ENCODE results near the gene DNAJC5.
A peak's percentile ranks its signal among the peaks of the same experiment; 100 is the strongest.
"Not testable (repeated sequence)": the region's sequence is repeated elsewhere in the genome, so short reads cannot be mapped to it uniquely, and the experiment has no call there.

Gene DNAJC5

DNA sequence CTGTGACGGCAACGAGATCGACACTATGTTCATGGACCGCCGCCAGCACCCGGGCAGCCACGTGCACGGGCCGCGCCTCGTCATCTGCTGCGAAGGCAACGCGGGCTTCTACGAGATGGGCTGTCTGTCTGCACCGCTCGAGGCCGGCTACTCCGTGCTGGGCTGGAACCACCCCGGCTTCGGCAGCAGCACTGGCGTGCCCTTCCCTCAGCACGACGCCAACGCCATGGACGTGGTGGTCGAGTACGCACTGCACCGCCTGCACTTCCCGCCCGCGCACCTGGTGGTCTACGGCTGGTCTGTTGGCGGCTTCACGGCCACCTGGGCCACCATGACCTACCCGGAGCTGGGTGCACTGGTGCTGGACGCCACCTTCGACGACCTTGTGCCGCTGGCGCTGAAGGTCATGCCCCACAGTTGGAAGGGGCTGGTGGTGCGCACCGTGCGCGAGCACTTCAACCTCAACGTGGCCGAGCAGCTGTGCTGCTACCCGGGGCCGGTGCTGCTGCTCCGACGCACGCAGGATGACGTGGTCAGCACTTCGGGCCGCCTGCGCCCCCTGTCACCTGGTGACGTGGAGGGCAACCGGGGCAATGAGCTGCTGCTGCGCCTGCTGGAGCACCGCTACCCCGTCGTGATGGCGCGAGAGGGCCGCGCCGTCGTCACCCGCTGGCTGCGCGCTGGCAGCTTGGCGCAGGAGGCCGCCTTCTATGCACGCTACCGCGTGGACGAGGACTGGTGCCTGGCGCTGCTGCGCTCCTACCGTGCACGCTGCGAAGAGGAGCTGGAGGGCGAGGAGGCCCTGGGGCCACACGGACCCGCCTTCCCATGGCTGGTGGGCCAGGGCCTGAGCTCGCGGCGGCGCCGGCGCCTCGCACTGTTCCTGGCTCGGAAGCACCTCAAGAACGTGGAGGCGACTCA lies 32.7 kb upstream of the DNAJC5 start:
- no peak for DNase-seq

DNA sequence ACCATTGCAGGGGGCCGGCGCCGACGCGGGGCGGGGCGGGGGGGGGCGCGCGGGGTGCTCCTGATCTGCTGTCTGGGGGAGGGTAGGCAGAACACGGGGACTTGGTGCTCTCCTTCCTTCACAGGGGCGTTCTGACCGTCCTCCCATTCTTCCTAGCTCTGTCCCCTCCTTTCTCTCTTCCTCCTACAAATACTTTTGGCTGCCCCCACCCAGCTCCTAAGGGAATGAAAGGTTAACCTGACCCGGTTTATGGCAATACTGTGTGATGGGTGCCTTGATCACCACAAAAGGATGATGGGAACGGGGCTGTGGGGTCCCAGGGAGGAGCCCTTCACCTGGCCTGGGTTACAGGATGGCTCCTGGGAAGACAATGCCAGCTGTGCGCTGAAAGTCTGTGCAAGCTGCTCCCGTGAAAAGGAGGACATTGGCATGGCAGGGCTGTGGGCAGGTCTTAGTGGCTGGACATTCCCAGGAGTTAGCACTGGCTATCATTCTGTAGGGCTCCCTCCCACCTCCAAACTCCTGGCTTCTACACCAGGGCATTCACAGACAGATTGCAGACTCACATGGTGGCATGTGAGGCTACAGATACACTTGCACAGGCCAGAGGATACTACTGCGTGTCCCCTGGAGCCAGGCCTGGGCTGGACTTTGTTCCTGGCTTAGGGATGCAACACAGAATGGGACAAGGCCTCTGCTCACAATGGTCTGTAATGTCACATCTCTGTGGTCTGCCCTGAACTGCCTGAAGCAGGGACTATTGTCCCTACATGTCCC lies 31.7 kb upstream of the DNAJC5 start:
- DNase-seq, result no peak

DNA sequence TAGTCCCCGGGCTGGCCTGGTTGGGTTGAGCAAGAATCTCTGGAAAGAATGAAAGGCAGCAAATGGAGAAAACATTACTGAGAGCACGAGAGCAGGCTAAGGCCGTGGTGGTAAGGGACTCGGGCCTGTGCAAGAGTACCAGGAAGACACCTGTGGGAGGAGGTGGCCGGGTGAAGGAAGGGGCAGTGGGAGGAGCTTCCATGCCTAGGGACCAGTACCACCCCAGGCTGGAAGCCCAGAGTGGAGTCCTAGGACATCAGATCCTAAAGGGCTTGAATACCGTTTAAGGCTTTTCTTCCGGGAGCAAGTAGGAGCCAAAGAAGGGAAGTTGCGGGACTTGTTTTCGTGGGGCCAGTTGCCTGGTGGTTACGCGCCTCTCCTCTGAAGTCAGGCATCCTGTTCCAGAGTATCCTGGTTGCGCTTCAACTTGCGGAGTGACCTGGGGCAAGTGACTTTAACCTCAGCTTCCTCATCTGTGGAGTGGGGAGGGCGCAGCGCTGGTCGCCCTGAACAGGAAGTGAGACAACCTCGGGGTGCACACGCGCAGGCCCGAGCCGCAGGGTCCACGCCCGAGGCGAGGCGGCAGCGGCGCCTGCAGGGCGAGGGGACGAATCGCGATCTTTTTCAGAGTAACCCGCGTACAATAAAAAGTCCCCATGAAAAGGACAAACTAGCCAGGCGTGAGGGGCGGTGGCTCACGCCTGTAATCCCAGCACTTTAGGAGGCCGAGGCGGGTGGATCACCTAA lies 31.0 kb upstream of the DNAJC5 start:
- peak; percentile 99 for DNase-seq

DNA sequence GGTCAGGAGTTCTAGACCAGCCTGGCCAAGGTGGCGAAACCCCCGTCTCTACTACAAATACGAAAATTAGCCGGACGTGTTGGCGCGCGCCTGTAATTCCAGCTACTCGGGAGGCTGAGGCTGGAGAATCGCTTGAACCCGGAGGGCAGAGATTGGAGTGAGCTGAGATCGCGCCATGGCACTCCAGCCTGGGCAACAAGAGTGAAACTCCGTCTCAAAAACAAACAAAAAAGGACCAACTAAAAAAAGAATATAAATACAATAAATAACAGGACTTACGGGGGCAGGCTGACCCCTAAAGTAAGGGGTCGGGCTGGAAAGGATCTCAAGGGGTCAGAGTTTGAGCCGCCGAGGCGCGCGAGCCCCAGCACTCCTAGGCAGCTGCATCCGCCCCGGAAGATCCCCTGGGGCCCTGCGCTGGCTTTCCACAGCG lies 30.4 kb upstream of the DNAJC5 start:
- DNase-seq, result no peak

DNA sequence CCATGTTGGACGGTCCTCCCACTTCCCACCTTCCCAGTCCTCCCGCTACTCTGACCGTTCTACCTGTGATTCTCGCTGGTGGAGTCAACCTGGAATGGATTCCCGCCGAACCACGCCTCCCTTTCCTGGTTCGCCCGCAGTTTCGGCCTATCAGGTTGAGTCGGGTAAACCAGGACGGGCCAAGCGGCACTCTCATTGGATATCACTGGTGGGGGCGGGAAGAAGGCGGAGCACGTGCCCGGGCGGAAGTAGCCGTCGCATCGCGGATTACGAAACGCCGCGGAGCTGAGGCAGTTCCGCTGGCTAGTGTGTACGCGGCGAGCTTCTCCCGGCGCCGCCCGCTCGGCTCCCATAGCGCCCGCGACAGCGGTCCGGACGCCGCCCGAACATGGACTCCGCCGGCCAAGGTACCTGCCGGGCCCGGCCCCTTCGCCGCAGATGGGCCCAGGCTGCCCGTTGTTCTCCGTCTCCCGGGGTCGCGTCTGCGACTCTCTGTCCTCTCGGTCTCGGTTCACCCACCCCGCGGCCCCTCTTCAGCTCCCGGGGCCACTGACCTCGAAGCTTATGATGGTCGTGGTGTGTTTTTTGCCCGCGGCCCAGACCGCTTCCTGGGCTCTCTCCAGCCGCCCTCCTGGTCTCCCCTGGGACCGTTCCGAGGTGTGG lies 29.8 kb upstream of the DNAJC5 start, which contains the start of gene TPD52L2:
TSS of gene TPD52L2 (plus strand) at position 293 of the 663 bp plus-strand sequence. CDS start at position 389, 96 bp downstream.
- DNase-seq, result peak; percentile 96

DNA sequence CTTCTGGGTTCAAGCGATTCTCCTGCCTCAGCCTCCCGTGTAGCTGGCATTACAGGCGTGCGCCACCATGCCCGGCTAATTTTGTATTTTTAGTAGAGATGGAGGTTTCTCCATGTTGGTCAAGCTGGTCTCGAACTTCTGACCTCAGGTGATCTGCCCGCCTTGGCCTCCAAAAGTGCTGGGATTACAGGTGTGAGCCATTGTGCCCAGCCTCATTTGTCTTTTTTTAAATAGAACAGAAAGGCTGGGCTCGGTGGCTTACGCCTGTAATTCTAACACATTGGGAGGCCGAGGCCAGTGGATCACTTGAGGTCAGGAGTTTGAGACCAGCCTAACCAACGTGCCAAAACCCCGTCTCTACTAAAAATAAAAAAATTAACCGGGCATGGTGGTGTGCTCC lies 27.9 kb upstream of the DNAJC5 start:
- DNase-seq, result not testable (repeated sequence)

DNA sequence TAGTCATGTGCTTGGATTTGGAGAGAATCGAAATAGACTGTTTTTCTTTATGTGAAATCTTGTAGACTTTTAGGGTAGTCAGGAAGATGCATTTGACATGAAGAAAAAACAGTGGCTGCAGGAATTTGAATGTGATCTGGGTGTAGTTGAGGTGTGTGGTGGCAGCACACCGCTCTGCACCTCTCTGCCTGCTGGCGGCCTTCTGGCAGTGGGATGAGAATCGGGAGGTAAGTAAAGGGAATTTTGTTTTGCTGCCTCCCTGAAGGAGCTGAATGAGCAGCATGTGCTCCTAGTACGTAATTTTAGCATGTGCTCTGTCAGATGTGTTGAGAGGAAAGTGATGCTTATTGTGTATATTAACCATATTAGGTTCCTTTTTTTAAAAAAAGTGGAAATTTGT lies 26.7 kb upstream of the DNAJC5 start:
- DNase-seq, result no peak

DNA sequence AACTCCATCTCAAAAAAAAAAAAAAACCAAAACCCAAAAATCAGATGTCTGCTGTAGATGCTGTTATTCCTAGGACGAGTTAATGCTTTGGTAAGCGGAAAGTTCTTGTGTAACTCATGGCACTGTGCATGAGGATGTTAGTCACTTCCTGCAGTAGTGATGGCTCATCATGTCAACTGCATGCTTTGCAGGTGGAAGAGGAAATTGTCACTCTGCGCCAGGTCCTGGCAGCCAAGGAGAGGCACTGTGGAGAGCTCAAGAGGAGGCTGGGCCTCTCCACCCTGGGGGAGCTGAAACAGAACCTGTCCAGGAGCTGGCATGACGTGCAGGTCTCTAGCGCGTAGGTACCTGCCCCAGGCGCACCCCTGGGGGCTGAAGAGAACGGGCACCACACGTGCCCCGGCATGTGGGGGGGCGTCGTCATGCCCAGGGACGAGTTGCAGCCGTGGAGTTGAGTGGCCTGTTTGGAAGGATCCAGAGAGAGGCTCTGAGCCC lies 21.4 kb upstream of the DNAJC5 start:
- peak; percentile 98 for DNase-seq

DNA sequence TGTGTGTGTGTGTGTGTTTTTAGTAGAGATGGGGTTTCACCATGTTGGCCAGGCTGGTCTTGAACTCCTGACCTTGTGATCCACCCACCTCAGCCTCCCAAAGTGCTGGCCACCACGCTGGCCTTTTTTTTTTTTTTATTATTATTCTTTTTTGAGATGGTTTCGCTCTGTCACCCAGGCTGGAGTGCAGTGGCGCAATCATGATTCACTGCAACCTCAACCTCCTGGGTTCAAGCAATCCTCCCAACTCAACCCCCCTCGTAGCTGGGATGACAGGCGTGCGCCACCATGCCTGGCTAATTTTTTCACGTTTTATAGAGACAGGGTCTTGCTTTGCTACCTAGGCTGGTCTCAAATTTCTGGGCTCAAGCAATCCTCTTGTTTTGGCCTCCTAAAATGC lies 20.7 kb upstream of the DNAJC5 start:
- peak; percentile 51 for DNase-seq

DNA sequence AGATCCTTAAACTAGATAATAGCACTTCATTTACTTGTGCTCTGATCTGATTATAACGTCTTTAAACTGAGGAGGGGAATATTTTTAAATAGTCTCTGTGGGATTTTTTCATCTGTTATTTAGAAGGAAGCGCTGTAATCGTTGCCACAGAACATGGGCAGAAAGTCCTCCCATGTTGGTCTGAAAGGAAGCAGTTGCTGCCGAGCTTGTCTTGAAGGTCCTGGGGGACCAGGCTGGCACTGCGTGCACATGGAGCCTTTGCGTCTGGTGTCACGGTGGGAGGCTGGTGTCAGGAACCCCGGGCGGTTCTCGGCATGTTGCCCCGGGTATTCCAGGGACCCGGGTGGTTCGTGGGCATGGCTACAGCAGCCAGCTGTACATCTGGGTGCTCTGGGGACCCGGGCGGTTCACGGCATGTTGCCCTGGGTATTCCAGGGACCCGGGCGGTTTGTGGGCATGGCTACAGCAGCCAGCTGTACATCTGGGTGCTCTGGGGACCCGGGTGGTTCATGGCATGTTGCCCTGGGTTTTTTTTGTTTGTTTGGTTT lies 18.4 kb upstream of the DNAJC5 start:
- DNase-seq, result no peak

DNA sequence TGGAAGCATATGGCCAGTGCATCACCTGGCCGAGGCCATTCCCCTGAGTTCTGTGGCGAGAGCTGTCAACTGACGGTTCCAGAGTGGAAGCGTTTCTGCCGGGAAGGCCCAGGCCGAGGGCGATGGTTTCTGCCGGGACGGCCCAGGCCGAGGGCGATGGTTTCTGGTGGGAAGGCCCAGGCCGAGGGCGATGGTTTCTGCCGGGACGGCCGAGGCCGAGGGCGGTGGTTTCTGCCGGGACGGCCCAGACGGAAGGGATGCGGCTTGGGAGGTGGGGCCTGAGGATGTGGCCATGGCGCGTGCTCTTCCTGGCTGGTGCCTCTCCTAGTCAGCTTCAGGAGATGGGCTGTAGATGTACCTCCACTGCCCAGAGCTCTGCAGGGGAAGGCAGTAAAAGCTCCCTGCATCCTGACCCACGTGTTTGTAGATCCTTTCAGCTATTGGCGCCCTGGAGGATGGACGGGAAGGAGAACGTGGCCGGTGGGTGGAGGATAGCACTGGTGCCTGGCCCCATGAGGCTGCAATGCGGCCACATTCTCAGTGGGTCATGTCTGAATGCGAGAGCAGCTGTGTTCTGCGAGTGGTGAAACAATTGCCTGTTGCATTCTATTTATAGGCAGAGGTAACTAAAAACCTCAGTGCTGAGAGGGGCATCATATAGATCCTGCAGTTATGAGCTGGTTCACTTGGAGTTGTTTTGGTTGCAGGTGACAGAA lies 17.0 kb upstream of the DNAJC5 start:
- DNase-seq, result no peak

DNA sequence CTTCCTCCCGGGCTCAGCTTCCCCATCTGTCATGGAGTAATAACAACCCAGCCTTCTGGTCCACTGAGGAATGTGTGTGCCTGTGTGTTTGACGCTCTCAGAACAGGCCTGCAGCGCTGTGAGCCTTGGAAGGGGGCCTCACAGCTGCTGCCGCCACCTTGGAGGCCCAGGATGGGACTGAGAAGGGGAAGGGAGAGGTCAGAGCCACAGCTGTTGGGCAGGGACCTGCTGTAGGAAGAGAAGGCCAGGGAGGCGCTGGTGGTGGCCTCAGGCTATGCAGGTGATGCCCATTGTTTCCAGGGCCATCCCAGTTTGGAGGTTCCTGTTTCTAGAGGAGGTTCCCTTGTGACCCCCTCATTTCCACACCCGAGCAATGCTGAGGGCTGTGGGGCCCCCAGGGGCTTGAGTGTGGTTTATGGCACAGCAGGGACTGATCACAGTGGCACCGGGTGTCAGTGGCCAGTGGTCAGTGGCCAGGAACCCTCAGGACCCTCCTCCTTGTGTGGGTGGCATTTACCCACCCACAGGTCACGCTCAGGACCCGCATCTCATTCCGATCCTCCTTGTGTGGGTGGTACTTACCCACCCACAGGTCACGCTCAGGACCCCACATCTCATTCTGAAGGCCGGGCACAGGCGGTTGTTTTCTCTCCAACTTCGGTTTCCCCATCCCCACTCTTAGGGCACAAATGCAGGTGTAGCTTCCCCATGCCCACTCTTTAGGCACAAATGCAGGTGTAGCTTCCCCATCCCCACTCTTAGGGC lies 15.8 kb upstream of the DNAJC5 start:
- DNase-seq, result no peak

DNA sequence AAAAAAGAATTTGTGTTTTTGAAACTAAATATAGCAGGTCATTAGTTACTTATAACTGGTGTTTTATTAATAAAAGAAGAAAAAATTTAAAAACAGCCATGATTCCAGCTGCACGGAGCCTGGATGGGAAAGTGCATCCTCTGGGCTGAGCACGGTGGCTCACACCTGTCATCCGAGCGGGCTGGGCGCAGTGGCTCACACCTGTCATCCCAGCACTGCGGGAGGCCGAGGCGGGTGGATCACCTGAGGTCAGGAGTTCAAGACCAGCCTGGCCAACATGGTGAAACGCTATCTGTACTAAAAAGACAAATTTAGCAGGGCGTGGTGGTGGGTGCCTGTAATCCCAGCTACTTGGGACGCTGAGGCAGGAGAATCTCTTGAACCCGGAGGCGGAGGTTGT lies 14.0 kb upstream of the DNAJC5 start:
- DNase-seq, result not testable (repeated sequence)

DNA sequence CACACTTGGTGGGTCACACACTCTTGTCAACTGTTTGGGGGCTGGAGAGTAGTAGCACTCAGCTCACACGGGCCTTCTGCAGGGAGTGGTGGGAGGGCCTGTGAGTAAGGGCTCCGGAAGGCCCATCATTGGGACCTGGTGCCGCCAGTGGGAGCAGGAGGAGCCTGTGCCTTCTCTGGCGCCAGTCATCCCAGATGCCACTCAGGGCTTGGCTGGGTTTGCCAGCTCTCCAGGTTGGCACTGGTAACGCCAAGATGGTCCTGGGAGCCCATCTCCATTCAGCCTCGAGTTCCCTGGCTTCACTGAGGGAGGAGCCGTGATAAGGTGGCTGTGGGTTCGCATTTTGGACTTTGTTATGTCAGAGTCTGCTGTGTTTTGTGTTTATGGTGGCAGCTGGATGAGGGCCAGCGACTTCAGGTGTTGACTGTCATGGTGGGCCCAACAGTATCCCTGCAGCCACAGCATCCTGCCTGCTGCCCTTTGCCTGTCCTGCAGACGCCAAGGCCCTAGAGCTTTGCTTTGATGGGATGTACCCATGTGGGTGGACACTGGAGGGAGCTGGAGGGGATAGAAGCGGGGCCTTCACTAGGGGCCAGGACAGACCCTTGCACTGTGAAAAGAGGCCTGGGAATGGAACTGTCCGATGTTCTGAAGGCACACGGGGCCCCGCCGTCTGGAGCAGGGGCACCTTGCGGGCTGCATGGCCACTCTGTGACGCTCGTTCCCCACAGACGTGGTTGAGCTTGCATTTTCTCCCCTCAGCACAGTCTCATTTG lies 13.3 kb upstream of the DNAJC5 start:
- DNase-seq, result no peak

DNA sequence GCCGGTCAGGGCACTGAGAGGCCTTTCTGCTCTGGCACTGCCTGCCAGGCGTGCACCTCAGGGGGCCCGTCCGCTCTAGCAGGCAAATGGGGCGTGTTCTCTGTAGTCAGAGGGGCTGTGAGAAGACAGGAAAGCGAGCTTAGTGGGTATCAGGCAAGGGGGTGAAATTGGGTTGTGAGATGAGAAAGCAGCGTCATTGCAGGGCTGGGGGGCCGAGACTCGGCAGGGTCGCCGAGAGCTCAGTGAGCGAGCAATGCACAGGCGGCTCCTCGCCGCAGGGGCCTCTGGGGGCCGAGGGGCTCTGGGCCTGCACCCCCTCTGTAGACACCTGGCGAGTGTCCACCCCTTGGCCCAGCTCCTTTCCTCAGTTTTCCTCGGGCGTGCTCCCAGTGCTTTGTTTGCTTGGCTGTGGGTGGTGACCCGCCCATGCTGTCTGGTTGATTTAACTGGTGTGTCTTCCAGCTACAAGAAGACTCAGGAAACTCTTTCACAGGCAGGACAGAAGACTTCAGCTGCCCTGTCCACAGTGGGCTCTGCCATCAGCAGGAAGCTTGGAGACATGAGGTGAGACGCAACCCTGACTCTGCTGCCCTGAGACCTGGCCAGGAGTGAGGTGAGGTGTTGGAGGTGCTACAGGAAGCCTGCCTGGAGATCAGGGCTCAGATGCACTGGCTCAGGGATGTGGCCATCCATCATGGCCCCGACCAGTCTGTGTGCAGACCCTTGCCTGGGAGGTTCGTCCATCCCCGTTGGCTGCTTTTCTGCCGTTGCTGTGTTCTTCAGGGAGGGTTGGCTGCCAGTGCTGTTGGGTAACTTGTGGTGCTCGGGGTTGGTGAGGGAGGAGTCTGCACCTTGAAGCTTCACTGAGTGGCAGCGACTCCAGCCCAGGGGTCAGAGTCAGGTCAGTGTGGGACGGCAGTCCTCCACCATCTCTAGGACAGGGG lies 12.4 kb upstream of the DNAJC5 start:
- no peak for DNase-seq

DNA sequence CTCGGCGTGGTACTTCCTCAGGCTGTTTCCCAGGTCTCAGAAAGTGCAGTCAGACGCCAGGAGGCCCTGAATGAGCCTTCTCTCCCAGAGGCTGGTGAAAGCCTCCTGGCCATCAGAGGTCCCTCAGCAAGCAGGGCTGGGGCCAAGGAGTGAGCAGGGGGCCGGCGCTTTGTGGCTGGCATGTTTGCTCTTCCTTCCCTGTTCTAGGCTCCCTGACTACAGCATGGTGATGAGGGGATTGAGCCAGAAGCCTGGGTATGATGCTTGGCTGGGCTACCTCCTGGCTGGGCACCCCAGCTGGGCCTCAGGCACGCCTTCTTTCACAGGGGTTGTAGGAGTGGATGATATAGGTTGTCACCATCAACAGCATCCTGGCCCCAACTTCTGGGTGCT lies 11.7 kb upstream of the DNAJC5 start:
- no peak for DNase-seq

DNA sequence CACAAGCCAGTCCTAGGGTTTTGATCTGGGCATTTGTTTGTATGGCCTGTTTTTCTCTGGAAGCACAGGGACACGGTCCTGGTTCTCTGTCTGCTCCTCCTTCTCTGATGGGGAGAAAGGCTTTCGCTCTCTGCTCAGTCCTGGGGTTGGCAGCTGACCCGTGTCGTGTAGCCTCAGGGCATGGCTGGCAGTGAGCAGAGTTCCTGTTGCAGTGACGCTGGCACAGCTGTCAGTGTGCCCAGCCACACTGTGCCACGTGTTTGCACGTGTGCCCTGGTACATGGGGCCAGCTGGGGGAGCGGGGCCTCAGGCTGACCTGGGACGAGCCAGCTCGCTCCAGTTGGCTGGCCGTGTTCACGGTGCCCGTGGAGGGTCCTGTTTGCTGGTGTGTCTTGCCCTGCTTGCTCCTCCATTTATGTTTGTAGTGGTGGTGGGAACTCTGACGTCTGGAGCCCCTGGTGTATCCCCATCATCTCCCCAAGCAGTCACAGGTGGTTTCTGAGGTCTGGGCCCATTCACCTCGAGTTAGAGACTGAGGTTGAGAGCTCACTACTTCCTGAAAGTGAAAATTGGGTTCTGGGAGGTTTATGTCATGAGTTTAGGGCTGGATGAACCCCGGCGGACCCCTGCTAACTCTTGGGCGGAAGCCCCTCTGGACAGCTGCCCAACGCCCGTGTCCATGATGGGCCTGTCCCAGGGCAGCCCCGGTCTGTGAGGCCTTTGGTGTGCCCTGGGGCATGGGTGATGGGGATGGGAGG lies 10.2 kb upstream of the DNAJC5 start:
- no peak for DNase-seq
